Ectodermal cell (in vitro differentiated cells): ENCODE data around the gene PAQR3. TPM values are rescaled to one million over a fixed set of nuclear protein-coding genes. Genes with fewer than 3 reads are reported as not detected.

ENCODE experiments used
- H3K27ac ChIP-seq: 2 replicates; pipeline ENCODE4 v1.7.0; 2013; ENCODE audit warnings: mild to moderate bottlenecking, low read depth, low read length; ENCODE audit not compliant: insufficient read depth, poor library complexity, severe bottlenecking
- H3K27me3 ChIP-seq: 2 replicates; pipeline ENCODE4 v1.7.0; 2013; ENCODE audit warnings: mild to moderate bottlenecking, low read length; ENCODE audit not compliant: insufficient read depth, control insufficient read depth, poor library complexity, severe bottlenecking
- H3K36me3 ChIP-seq: one replicate; pipeline ENCODE4 v1.7.0; 2013; ENCODE audit warnings: low read length; ENCODE audit not compliant: control insufficient read depth, insufficient read depth
- H3K4me1 ChIP-seq: one replicate; pipeline ENCODE4 v1.7.0; 2013; ENCODE audit warnings: low read length; ENCODE audit not compliant: control insufficient read depth, insufficient read depth
- H3K4me3 ChIP-seq: 2 replicates; pipeline ENCODE4 v1.7.0; 2013; ENCODE audit warnings: low read depth, low read length, control low read depth; ENCODE audit not compliant: insufficient read depth
- H3K9me3 ChIP-seq: 2 replicates; pipeline ENCODE4 v1.7.0; 2013; ENCODE audit warnings: mild to moderate bottlenecking, low read length, moderate library complexity; ENCODE audit not compliant: control insufficient read depth
- WGBS, 2 experiments: methylation state at CpG; one replicate each; pipeline ENCODE4 v1.1.7; 2013; ENCODE audit warnings: missing lambda C conversion rate in 2 of 2; 5-methylcytosine and 5-hydroxymethylcytosine counted together
- polyA plus RNA-seq, 4 experiments: library from polyadenylated mRNA; stranded (reverse); fragments of 50-300 nt; gene quantifications; one replicate each; pipeline ENCODE4 v1.2.3, GENCODE V29; 2013

Gene PAQR3
- 42.3 TPM for polyA plus RNA-seq (2013, experiment 1 of 4)
- 41.3 TPM for polyA plus RNA-seq (2013, experiment 2 of 4)
- 35.1 TPM for polyA plus RNA-seq (2013, experiment 3 of 4)
- polyA plus RNA-seq (2013, experiment 4 of 4) = 36.6 TPM

- peak within 1 kb of the TSS; percentile 77 for H3K4me3 ChIP-seq
- peaks cover 4% of the 10 kb centered on the region for H3K4me1 ChIP-seq
- no peak within 1 kb of the TSS for H3K27ac ChIP-seq
- no peaks in the 10 kb centered on the region for H3K9me3 ChIP-seq
- WGBS, 2 experiments = 0% methylated on average over 77 of the region's 77 CpGs
- no peaks in the 10 kb centered on the region for H3K36me3 ChIP-seq
- H3K27me3 ChIP-seq = no peaks in the 10 kb centered on the region
Observed at GRCh38 chr4:78938868-78939666, at the start of gene PAQR3. Gene PAQR3, minus strand, starts transcription at chr4:78939438. Its CDS starts 214 bp downstream, at chr4:78939224.

- WGBS, 2 experiments = 96% methylated on average over 1 of the region's 1 CpG; no CpG with 5 or more reads in 1 of the 2 experiments
- Histone ChIP-seq H3K36me3 (no peaks in the 10 kb centered on the region), H3K4me1 (no peaks in the 10 kb centered on the region), H3K27ac (no peak overlapping the region), H3K9me3 (no peaks in the 10 kb centered on the region), H3K27me3 (no peaks in the 10 kb centered on the region), H3K4me3 (no peak overlapping the region)
Observed at GRCh38 chr4:78987683-78988082, 48.4 kb upstream of the PAQR3 start.

GRCh38 chr4:78984593-78984992 lies 45.4 kb upstream of the PAQR3 start:
- Histone ChIP-seq H3K4me1 (no peaks in the 10 kb centered on the region), H3K4me3 (no peak overlapping the region), H3K27me3 (no peaks in the 10 kb centered on the region), H3K9me3 (no peaks in the 10 kb centered on the region), H3K36me3 (no peaks in the 10 kb centered on the region), H3K27ac (no peak overlapping the region)
- 91% methylated on average over 2 of the region's 2 CpGs for WGBS, 2 experiments

- H3K27ac ChIP-seq = no peak overlapping the region
- H3K27me3 ChIP-seq = no peaks in the 10 kb centered on the region
- no peaks in the 10 kb centered on the region for H3K4me1 ChIP-seq
- H3K4me3 ChIP-seq = no peak overlapping the region
- H3K9me3 ChIP-seq = no peaks in the 10 kb centered on the region
- H3K36me3 ChIP-seq = no peaks in the 10 kb centered on the region
- WGBS, 2 experiments = 75% methylated on average over 2 of the region's 2 CpGs
Observed at GRCh38 chr4:78975865-78976264, 36.6 kb upstream of the PAQR3 start.

- WGBS, 2 experiments = 86% methylated on average over 1 of the region's 1 CpG; no CpG with 5 or more reads in 1 of the 2 experiments
- no peak overlapping the region for H3K27ac ChIP-seq
- no peaks in the 10 kb centered on the region for H3K4me1 ChIP-seq
- no peaks in the 10 kb centered on the region for H3K27me3 ChIP-seq
- H3K36me3 ChIP-seq = no peaks in the 10 kb centered on the region
- H3K4me3 ChIP-seq = no peak overlapping the region
- no peaks in the 10 kb centered on the region for H3K9me3 ChIP-seq
Observed at GRCh38 chr4:78971776-78972175, 32.5 kb upstream of the PAQR3 start.

GRCh38 chr4:78971326-78971725 lies 32.1 kb upstream of the PAQR3 start:
- no peak overlapping the region for H3K4me3 ChIP-seq
- WGBS, 2 experiments = 93% methylated on average over 1 of the region's 1 CpG
- no peaks in the 10 kb centered on the region for H3K4me1 ChIP-seq
- H3K9me3 ChIP-seq = no peaks in the 10 kb centered on the region
- no peaks in the 10 kb centered on the region for H3K36me3 ChIP-seq
- no peak overlapping the region for H3K27ac ChIP-seq
- H3K27me3 ChIP-seq = no peaks in the 10 kb centered on the region

GRCh38 chr4:78962597-78963115 lies 23.4 kb upstream of the PAQR3 start:
- Histone ChIP-seq H3K27ac (no peak overlapping the region), H3K27me3 (no peaks in the 10 kb centered on the region), H3K9me3 (no peaks in the 10 kb centered on the region), H3K36me3 (no peaks in the 10 kb centered on the region), H3K4me3 (no peak overlapping the region), H3K4me1 (no peaks in the 10 kb centered on the region)
- WGBS, 2 experiments = 81 to 83% methylated on average over 2 of the region's 2 CpGs

- H3K27ac ChIP-seq = no peak overlapping the region
- H3K4me1 ChIP-seq = no peaks in the 10 kb centered on the region
- WGBS, 2 experiments = 85 to 86% methylated on average over 3 of the region's 3 CpGs
- H3K9me3 ChIP-seq = no peaks in the 10 kb centered on the region
- no peak overlapping the region for H3K4me3 ChIP-seq
- H3K36me3 ChIP-seq = no peaks in the 10 kb centered on the region
- no peaks in the 10 kb centered on the region for H3K27me3 ChIP-seq
Observed at GRCh38 chr4:78960926-78961325, 21.7 kb upstream of the PAQR3 start.

GRCh38 chr4:78956975-78957374 lies 17.7 kb upstream of the PAQR3 start:
- H3K27me3 ChIP-seq = no peaks in the 10 kb centered on the region
- WGBS, 2 experiments = 87 to 88% methylated on average over 3 to 4 of the region's 5 CpGs

GRCh38 chr4:78953769-78954666 lies 14.8 kb upstream of the PAQR3 start:
- Histone ChIP-seq H3K36me3 (no peaks in the 10 kb centered on the region), H3K27ac (no peak overlapping the region), H3K9me3 (no peaks in the 10 kb centered on the region), H3K4me3 (no peak overlapping the region), H3K4me1 (no peaks in the 10 kb centered on the region), H3K27me3 (no peaks in the 10 kb centered on the region)
- WGBS, 2 experiments = 53 to 54% methylated on average over 11 of the region's 11 CpGs

More at GRCh38 chr4:78956975-78957374, 17.7 kb upstream of the PAQR3 start:
- H3K4me1 ChIP-seq = no peaks in the 10 kb centered on the region
- H3K9me3 ChIP-seq = no peaks in the 10 kb centered on the region
- H3K36me3 ChIP-seq = no peaks in the 10 kb centered on the region
- no peak overlapping the region for H3K27ac ChIP-seq
- H3K4me3 ChIP-seq = no peak overlapping the region
